NCI-H1092 treated with DMSO at 0.1 percent for 48 hours (cell line): Measurements from ENCODE around the gene ANKRD33B.

ENCODE experiments used
- DNase-seq: peaks from one replicate; lab custom pipeline; 2025; lab: John Stamatoyannopoulos, UW

The ANKRD33B gene

GRCh38 chr5:10579536-10580521 lies 16.0 kb downstream of the ANKRD33B start:
- DNase-seq: no peak

GRCh38 chr5:10580531-10581423 lies 16.9 kb downstream of the ANKRD33B start:
- no peak for DNase-seq

- no peak for DNase-seq
These were observed 17.5 kb downstream of the ANKRD33B start for GRCh38 chr5:10581424-10581748.

DNA sequence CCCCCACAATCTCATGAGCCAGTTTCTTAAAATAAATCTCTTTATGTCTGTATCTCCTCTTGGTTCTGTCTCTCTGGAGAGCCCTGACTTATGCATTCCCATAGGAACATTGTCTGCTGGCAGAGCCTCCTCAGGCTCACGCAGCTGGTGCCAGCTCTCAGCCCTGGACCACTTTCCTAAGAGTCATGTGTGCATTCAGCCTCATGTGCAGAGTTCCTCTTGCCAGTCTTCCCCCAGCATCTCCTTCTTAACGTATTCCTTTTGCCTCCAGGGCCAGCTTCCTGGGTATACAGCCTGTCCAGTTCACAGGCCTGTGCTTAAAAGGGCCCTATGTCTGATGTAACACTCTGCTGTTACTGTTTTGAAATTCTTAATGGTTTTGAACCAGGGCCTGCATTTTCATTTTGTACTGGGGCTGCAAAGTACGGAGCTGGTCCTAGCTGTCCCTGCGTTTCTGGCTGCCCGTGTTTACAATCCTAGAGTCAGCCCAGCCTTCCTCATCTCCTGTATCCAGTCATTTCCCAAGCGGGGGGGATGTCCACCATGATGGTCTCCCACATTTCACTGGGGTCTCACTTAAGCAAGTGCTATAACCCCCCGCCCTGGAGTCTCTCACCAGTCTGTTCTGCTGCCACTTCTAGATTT lies 18.1 kb downstream of the ANKRD33B start:
- DNase-seq: no peak

GRCh38 chr5:10582512-10582897 lies 18.6 kb downstream of the ANKRD33B start:
- DNase-seq: no peak

DNA sequence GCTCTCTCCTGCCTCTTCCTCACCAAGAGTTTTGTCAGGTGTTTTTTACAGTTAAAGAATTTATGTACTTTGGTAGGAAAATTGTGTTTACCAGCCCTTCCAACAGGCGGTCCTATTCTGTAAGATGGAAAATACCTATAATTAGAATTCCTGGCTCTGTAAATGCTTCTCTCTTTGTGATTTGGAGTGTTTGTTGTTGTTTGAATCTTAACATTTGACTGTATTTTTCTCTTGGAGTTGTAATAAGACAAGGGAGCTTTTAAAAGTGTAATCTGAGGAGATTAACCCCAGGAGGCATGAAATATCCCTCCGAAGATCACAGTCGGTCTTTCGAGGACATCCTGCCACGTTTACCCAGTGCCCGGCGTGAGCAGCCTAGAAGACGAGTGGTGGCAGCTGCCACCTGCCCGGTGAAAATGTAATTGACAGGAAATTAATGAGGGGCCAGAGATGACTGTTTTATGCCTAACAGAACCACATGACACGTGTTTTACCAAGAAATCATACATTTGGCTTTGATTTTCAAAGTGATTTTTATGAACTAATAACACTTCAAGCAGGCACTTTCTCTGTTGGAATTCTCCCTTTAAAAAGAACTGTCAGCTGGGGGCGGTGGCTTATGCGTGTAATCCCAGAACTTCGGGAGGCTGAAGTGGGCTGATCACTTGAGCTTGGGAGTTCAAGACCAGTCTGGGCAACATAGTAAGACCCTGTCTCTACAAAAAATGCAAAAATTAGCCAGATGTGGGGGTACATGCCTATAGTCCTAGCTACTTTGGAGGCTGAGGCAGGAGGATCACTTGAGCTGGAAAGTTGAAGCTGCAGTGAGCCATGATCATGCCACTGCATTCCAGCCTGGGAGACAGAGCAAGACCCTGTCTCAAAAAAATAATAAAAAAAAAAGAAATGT lies 20.0 kb downstream of the ANKRD33B start:
- no peak for DNase-seq

- DNase-seq: no peak
These were observed 21.0 kb downstream of the ANKRD33B start for GRCh38 chr5:10584714-10585517.

DNA sequence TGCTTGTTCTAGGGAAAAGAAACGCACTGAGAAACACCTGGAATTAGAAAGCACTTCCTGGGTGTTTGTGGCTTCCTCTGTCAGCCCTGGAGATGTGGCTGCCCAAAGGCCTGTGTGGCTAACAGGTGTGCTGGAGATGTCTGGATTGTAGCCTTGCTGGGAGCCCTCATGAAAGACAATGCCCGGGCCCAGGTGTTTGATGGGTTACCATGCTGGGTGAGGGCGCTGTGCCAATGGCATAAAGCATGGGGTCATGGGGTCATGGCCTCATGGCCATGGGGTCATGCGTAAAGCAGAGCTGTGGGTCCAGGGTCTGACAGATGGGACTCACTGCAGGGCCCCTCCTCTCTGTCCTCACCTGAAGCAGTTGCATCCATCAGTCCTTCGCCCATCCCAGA lies 21.6 kb downstream of the ANKRD33B start:
- DNase-seq: no peak

DNA sequence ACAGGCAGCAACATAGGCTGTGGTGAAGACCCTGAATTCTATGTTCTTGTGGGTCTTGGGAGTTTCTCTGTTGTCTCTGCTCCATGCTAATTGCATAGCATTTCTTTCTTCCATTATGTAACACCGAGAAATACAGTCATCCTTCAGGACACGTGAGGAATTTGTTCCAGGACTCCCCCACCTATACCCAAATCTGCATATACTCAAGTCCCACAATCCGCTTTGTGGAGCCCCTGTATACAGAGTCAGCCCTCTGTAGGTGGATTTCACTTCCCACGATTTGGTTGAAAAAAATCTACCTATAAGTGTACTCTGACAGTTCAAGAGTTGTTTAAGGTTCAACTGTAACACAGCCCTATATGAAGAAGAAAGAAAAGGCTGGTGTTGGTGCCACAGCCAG lies 22.1 kb downstream of the ANKRD33B start:
- no peak for DNase-seq

GRCh38 chr5:10586555-10586954 lies 22.7 kb downstream of the ANKRD33B start:
- no peak for DNase-seq

DNA sequence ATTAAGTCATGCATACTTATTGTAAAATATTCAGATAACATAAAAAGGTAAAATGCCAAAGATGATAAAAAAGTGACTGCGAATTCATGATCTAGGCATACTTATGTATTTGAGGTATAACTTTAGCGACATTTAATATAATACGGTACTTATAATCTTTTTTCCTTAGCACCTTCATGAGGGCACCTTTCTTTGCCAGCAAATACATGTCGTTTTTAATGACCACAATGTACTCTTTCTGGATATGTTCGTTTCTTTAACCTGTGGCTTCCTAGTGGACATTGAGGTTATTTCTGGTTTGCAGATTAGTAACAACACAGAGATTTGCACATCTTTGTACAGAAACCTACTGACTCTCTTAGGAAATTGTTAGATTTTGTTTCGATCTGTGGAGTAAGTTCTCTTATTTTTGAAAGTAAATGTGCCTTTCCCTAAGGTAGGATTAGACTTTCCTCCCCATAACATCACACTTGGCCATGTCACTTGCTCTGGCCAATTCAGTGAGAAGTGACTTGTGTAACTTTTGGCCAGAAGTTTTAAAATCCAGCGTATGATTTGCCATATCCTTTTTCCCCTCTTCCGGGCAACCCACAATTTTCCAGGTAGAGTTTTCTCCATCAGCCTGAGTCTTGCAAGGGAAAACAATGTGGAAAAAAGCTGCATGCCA lies 24.4 kb downstream of the ANKRD33B start:
- DNase-seq: no peak

- no peak for DNase-seq
These were observed 25.0 kb downstream of the ANKRD33B start for GRCh38 chr5:10588779-10589447.

DNA sequence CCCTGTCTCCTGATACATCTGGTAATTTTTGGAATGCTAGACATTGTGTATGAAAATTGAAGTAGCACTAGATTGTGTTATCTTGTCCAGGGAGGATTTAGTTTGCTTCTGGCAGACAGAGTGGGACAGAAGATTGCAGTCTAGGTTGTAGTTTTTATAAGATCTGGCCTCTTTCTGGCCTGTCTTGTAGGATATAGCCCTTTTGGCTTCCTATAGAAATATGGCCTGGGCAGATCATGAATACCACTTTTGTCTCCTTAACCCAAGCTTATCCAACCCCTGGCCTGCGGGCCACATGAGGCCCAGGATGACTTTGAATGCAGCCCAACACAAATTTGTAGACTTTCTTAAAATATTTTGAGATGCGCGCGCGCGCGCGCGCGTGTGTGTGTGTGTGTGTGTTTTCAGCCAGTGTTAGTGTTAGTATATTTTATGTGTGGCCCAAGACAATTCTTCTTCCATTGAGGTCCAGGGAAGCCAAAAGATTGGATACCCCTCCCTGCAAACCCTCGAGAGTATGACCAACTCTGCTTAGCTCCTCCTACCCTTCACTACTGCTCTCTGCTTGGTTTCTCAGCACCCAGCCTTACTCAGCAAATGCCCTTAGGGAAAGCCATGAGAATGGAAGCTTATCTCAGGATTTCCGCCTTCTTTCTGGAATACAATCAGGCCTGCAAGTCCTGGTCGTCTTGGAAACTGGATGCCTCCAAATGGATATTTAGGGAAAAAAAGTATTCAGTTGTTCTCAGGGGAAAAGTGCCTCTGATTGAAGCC lies 26.5 kb downstream of the ANKRD33B start:
- DNase-seq: no peak

- DNase-seq: no peak
These were observed 27.3 kb downstream of the ANKRD33B start for GRCh38 chr5:10591159-10591558.

GRCh38 chr5:10591966-10592365 lies 28.1 kb downstream of the ANKRD33B start:
- no peak for DNase-seq

GRCh38 chr5:10592601-10593000 lies 28.7 kb downstream of the ANKRD33B start:
- no peak for DNase-seq

DNA sequence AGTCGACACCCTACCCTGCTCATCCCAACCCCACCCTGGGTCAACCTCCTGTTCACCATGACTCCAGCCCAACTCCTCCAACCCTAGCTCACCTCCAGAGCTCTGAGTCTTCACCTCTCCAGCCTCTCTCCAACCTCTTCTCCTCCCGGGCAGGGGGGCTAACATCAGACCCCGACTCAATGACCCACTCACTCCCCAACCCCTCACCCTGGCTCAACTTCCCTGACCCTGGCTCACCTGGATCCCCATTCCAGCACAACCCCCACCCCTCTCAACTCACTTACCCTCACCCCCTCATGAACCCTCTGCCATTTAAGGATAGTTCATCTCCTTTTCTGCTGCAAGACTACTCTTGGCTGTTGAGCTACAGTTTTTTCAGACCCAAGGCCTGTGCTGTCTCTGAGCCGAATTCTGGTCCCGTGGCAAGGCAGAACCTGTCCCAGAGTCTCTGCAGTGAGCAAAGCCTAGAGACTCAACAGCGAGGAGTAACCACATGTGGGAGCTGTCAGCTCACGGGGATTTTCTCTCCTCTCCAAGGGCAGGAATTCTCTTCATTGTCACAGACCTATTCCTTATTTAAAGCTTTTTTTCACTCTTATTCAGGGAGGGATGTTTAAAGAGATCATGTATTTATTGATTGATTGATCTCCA lies 29.8 kb downstream of the ANKRD33B start:
- DNase-seq: no peak

- DNase-seq: no peak
These were observed 30.8 kb downstream of the ANKRD33B start for GRCh38 chr5:10594591-10595210.
